Measurements from ENCODE around the gene GREM2.

DNA sequence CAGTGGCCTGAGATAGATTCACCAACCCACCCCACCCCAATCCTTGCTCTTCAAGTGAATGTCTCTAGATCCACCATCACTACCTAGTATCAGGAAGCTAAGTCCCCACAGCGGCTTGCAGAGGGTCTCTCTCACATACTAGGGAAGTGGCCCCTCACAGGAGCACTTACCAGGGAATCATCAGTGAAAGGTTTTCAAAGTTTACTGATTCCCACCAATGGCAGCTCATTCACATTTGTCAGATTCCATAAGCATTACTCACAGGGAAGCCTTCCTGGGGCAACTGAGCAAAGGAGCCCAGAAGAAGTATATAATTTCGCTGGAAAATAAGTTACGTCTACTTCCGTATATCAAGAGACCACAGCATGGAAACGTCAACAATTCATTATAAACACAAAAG lies 120.8 kb downstream of the GREM2 start:
- TF ChIP-seq CTCF (IDR thresholded peaks at IDR 0.05; ENCODE audit: low read depth, low read length) (no peak), POLR2A (IDR thresholded peaks at IDR 0.05; ENCODE audit: extremely low read depth, insufficient read length) (no peak), MYC (IDR thresholded peaks at IDR 0.05; ENCODE audit: low read depth, low read length) (no peak)
- TF ChIP-seq, protein P1, sequence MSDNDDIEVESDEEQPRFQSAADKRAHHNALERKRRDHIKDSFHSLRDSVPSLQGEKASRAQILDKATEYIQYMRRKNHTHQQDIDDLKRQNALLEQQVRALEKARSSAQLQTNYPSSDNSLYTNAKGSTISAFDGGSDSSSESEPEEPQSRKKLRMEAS (IDR thresholded peaks at IDR 0.05; ENCODE audit: low read depth, low read length) = no peak
